Measurements from ENCODE around the gene FOSL1.
A peak's percentile ranks its signal among the peaks of the same experiment; 100 is the strongest.
"Not testable (repeated sequence)": the region's sequence is repeated elsewhere in the genome, so short reads cannot be mapped to it uniquely, and the experiment has no call there.

The FOSL1 gene

DNA sequence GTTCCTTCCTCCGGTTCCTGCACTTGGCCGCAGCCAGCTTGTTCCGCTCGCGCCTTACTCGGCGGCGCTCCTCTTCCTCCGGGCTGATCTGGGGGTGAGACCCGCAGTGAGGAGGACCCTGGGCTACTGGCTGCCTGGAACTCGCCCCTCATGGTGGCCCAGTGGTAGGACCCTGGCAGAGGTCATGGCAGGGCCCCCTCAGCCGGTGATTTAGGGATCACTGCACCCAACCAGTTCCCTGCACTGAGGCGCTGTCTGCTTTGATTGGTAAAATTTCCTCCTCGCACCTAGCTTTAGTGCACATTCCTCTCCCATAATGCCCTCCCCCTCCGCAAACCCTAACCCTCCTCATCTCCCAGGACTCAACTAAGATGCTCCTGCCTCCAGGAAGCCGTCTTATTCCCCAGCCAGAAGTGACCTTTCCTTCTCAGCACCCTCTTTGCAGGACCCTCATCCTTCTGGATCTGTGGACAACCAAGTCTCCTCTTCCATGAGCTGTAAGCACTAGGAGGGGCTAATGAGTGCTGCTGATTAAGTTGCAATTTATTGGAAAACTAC, 6.1 kb downstream of the FOSL1 start:
- no peak for DNase-seq

DNA sequence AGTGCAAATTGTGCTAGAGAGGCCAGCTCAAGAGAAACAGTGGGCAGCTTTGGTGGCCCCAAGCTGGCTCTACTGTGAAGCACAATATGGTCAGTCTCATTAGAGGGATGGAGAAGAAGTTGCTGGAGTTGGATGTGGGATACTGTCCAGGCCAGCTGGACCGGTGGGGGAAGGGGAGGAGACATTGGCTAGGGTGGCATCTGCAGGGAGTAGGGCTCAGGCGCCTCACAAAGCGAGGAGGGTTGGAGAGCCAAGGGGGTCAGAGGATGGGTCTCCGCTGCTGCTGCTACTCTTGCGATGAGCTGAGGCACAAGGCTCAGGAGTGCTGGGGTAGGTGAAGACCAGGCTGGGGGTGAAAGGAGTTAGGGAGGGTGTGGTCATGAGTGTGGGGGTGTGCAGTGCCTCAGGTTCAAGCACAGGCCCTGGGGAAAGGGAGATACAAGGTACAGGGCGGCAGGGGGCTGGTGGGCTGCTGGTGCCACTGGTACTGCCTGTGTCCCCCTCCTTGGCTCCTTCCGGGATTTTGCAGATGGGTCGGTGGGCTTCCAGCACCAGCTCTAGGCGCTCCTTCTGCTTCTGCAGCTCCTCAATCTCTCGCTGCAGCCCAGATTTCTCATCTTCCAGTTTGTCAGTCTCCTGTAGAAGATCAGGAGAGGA, 7.4 kb downstream of the FOSL1 start:
- no peak for DNase-seq

DNA sequence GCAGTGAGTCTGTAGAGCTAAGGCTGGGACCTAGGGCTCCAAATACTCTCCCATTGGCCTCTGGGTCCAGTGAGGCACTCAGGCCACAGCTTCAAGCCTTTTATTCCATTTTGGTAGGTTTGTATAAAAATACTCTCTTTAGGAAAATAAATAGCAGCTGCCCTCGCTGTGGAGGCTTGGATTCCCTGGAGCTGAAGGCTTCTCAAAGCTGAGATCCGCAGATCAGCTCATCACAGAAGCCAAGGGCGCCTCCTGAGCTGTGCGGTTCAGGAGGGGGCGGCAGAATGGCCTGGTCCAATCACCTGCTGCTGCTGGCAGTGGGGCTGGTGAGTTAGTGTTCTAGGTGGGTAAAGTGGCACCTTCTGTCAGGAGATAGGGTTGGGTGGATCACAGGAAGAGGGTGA, 8.0 kb downstream of the FOSL1 start:
- not testable (repeated sequence) for DNase-seq

GRCh38 chr11:65891219-65892136, 8.7 kb downstream of the FOSL1 start:
- DNase-seq = no peak

DNA sequence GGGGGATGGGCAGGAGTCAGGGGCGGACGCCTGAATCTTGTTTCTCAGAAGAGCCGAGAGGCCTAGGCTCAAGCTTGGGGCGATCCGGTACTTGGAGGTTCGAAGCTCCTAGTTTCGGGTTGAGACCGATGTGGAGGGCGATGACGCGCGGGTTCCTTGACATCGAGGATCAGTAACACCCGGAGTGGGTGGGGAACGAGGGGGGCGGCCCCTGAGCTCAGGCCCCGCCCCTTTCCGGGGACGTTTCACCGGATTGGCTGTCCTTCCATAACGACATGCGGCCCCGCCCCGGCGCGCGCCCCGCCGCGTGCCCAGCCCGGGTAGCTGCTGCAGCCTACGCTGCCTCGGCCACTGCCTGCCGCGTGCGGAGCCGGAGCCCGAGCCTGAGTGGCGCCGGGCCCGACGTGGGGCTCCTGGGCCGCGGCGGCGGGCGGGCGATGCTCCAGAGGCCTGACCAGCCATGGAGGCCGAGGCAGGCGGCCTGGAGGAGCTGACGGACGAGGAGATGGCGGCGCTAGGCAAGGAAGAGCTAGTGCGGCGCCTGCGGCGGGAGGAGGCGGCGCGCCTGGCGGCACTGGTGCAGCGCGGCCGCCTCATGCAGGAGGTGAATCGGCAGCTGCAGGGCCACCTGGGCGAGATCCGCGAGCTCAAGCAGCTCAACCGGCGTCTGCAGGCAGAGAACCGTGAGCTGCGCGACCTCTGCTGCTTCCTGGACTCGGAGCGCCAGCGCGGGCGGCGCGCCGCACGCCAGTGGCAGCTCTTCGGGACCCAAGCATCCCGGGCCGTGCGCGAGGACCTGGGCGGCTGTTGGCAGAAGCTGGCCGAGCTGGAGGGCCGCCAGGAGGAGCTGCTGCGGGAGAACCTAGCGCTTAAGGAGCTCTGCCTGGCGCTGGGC, 9.6 kb downstream of the FOSL1 start, which contains the start of gene CCDC85B:
CCDC85B (plus strand) TSS at position 350 of the 895 bp plus-strand sequence; CDS start at position 461, 111 bp downstream.
- DNase-seq = peak; percentile 85

- peak; percentile 91 for DNase-seq
Observed at GRCh38 chr11:65888163-65888814, 11.9 kb downstream of the FOSL1 start, which contains the start of gene FIBP. FIBP (minus strand) TSS chr11:65888471; CDS start chr11:65888418, 53 bp downstream.

DNA sequence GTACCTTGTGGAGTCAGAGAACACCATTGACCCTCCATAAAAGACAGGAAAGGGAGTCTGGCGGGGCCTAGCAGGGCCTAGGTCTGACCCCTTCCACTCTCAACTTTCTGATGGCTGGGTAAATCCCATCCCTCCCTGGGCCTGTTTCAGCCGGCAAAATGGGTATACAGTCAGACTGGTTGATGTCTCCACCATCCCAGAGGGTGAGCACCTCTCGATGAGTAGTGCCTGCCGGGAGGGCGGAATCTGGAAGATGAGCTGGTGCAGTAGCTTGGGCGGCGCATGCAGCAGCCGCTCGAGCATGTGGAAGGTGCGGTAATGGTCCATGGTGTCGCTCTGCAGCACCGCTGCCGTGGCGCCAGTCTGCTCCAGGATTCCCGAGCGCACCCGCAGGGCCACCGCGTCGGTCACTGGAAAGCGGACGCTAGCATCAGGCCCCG, 12.4 kb downstream of the FOSL1 start:
- DNase-seq = no peak

DNA sequence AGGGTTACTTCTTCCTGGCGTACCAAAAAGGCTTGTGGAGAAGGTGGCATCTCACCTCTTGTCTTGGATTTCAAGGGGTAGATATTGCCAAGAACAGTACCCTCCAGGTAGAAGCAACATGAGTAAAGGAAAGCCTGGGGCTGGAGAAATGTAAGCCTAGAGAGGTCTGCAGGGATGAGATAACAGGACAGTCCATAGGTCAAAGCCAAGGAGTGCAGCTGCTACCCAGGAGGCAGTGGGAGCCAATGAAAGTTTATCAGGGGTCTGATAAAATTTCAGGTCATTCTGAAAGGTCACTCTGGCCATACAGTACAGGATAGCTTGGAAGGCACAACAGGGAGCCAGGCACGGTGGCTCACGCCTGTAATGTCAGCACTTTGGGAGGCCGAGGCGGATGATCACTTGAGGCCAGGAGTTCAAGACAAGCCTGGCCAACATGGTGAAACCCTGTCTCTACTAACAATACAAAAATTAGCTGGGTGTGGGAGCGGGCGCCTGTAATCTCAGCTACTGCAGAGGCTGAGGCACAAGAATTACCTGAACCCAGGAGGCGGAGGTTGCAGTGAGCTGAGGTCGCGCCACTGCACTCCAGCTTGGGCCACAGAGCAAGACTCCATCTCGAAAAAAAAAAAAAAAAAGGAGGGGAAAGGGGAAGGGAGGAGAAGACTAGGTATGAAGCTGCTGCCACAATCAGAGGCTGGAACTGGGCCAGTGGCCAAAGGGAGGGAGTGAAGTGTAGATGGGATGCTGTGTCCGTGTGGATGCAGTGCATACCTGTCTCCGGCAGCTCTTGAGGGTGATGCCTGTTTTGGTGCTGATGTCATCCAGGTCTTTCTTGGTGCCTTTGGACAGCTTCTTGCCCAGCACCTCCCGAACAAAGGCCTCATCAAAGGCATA, 13.1 kb downstream of the FOSL1 start:
- DNase-seq = no peak

DNA sequence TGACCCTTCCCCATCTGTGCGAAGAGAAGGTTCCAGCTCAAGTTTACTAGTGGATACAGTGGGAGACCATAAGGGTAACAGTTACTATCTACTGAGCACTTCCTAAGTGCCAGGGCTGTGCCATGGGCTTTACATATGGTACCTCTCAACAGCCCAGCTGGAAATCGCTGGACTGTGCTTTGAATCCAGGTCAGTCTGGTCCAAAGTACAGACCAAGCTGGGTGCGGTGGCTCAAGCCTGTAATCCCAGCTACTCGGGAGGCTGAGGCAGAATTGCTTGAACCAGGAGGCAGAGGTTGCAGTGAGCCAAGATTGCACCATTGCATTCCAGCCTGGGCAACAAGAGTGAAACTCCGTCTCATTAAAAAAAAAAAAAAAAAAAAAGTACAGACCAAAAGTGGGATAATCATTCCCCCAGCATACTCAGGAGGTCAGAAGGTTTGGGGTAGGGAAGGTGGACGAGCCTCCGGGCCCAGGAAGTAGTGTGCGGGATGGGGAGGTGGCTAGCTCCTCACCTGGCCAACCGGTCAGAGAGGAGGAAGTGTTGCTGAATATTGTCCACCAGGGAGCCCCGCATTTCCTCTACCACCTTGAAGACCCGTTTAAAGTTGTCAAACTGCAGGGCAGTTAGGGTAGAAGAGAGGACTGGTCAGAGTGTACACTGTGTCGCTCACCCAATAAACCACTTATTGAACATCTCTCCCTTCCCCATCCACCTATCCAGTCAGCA, 14.2 kb downstream of the FOSL1 start:
- no peak for DNase-seq

GRCh38 chr11:65885231-65885630, 15.0 kb downstream of the FOSL1 start:
- DNase-seq = no peak

GRCh38 chr11:65884716-65885092, 15.5 kb downstream of the FOSL1 start:
- DNase-seq = peak; percentile 59

- no peak for DNase-seq
Observed at GRCh38 chr11:65883786-65884715, 16.1 kb downstream of the FOSL1 start.

- DNase-seq = no peak
Observed at GRCh38 chr11:65883058-65883761, 17.0 kb downstream of the FOSL1 start.

- DNase-seq = no peak
Observed at GRCh38 chr11:65882120-65883057, 17.8 kb downstream of the FOSL1 start.

DNA sequence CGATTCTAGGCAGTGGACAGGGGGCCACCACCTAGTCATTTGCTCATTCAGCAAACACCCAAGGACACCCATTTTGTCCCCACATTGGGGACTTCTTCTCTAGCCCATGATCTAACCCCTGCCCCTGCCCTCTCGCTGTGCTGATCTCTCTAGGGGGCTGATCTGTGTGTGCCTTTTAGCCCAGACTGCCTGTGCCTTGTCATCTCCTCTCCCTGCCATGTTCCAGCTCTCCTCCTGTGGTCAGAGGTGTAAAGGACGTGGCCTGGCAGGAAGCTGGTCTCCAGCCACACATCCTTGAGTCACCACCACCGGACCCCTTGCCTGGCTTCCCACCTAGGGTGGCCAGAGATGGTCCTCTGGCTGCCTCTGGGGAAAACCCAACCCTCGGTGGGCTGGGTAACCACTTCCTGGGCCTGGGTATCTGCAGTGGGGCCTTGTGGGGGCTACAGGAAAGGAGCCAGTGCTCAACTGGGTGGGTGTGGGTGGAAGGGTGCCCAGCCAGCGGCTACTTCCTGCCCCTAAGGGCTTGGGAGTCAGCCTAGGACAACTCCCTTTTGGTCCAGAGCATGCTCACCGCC, 19.3 kb downstream of the FOSL1 start:
- no peak for DNase-seq

DNA sequence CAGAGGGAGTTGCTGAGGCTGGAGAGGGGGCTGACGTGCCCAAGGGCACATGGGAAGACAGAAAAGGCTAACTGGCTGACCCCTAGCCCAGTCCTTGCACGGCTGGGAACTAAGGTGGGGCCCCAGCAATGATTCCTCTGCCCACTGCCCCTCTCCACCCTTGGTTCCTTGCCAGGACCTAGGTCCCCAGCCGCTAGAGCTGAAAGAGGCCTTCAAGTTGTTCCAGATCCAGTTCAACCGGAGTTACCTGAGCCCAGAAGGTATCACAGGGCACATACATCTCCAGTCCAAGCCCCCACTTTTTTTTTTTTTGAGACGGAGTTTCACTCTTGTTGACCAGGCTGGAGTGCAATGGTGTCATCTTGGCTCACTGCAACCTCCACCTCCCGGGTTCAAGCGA, 20.2 kb downstream of the FOSL1 start:
- DNase-seq = no peak

DNA sequence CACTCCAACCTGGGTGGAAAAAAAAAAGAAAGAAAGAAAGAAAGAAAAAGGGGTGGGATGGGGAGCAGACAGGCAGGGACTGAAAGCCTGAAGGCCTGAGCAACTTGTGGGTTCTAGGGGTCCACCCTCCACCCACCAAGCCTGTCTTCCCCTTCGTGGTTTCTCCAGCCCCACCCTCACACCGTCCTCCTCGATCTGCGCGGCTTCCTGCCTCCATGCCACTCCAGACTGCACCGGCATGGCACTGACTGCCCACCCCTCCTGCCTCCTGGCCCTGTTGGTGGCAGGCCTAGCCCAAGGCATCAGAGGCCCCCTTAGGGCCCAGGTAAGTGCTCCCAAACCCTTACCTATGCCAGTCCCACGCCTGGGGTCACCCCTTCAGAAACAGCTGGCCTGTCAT, 20.6 kb downstream of the FOSL1 start, which contains the start of gene CTSW:
CTSW (plus strand) TSS at position 221 of the 400 bp plus-strand sequence; CDS start at position 239, 18 bp downstream.
- DNase-seq = no peak

Measured in NCI-H2107 (cell line).